Panc1 (cell line): ENCODE data around the gene KIF17. TPM values are rescaled to one million over a fixed set of nuclear protein-coding genes. Genes with fewer than 3 reads are reported as not detected.

Source experiments
- ATAC-seq: fragments of 200-7000 bp; cut with Tn5 transposase; 2 replicates; pipeline ENCODE4 v1.9.1; 2020; ENCODE audit warnings: mild to moderate bottlenecking, moderate library complexity
- BruUV-seq: library from RNA; stranded (reverse); fragments of 400-500 nt; replicated peaks from 2 replicates; lab custom pipeline; 2021; lab: Mats Ljungman, UMichigan
- CTCF ChIA-PET: fragments of 300-600 bp; sonication (Branson Sonifier 250); formaldehyde crosslinking; loops from one replicate; lab custom pipeline; 2022; ENCODE audit warnings: antibody characterized with exemption; lab: Charles Lee
- POLR2A ChIA-PET: fragments of 300-600 bp; sonication (Branson Sonifier 250); formaldehyde crosslinking; loops from one replicate; lab custom pipeline; 2022; ENCODE audit warnings: antibody characterized with exemption; lab: Charles Lee
- DNase-seq: peaks from one replicate; pipeline ENCODE4 v3.0.0-alpha.2; 2010; ENCODE audit warnings: low read depth, low spot score
- H3K27ac ChIP-seq: 2 replicates; pipeline ENCODE4 v1.5.1; 2011; ENCODE audit warnings: mild to moderate bottlenecking, low read length, inconsistent platforms
- H3K27me3 ChIP-seq: fragments of 200-500 bp; sonication (Bioruptor generic); 2 replicates; pipeline ENCODE4 v1.6.0; 2014; ENCODE audit warnings: low read length, inconsistent platforms; ENCODE audit not compliant: control insufficient read depth, insufficient read depth
- H3K36me3 ChIP-seq: fragments of 200-500 bp; sonication (Bioruptor generic); 2 replicates; pipeline ENCODE4 v1.5.1; 2014; ENCODE audit warnings: inconsistent platforms, mild to moderate bottlenecking, low read length, moderate library complexity; ENCODE audit not compliant: control insufficient read depth, insufficient read depth
- H3K4me1 ChIP-seq: 2 replicates; pipeline ENCODE4 v1.5.1; 2011; ENCODE audit warnings: inconsistent platforms, mild to moderate bottlenecking, low read length, moderate library complexity; ENCODE audit not compliant: control insufficient read depth, insufficient read depth
- H3K4me3 ChIP-seq, 2 experiments: 2 replicates each; pipeline ENCODE4 v1.5.1; 2011 to 2012; ENCODE audit warnings: low read depth in 2 of 2, low read length in 2 of 2, mild to moderate bottlenecking in 2 of 2, inconsistent platforms in 1 of 2, moderate library complexity in 1 of 2
- H3K9me3 ChIP-seq: fragments of 200-500 bp; sonication (Bioruptor generic); 2 replicates; pipeline ENCODE4 v1.5.1; 2014; ENCODE audit warnings: low read depth, mild to moderate bottlenecking, inconsistent platforms, low read length, moderate library complexity; ENCODE audit not compliant: control insufficient read depth, insufficient read depth
- CTCF ChIP-seq: fragments of 450-650 bp; IDR thresholded peaks from 2 replicates; pipeline ENCODE4 v1.5.1; 2017; ENCODE audit warnings: mild to moderate bottlenecking
- POLR2AphosphoS5 ChIP-seq: IDR thresholded peaks from 2 replicates; pipeline ENCODE4 v1.6.1; 2012; ENCODE audit warnings: mild to moderate bottlenecking, low read depth, low read length, moderate library complexity
- REST ChIP-seq, 2 experiments: IDR thresholded peaks; 2 replicates each; pipeline ENCODE4 v1.6.1; 2011 to 2012; ENCODE audit warnings: low read depth in 2 of 2, control low read depth in 1 of 2, low read length in 1 of 2, mild to moderate bottlenecking in 1 of 2, moderate library complexity in 1 of 2; ENCODE audit not compliant: insufficient read depth in 1 of 2
- SIN3A ChIP-seq: IDR thresholded peaks from 2 replicates; pipeline ENCODE4 v1.6.1; 2012; ENCODE audit warnings: low read depth, mild to moderate bottlenecking, low read length, moderate library complexity, borderline replicate concordance; ENCODE audit not compliant: insufficient read depth
- TCF7L2 ChIP-seq: IDR thresholded peaks from 2 replicates; pipeline ENCODE4 v1.6.1; 2011; ENCODE audit warnings: mild to moderate bottlenecking, low read depth, low read length, inconsistent platforms
- in situ Hi-C: cut with HindIII; loops from 2 replicates; pipeline ENCODE4 v1.10.0; 2016; ENCODE audit warnings: low sequenced_read_pairs, low pct_unique_long_range_greater_than_20kb
- intact Hi-C: fragments of 100-400 bp; cut with micrococcal nuclease; formaldehyde crosslinking; loops from one replicate; pipeline ENCODE4 v1.10.0; 2022; ENCODE audit not compliant: unreplicated experiment
- total RNA-seq: library from RNA; stranded (reverse); gene quantifications from one replicate; pipeline ENCODE4 v1.2.1, GENCODE V29; 2021; ENCODE audit not compliant: unreplicated experiment

The KIF17 gene
- total RNA-seq, 1 experiment from 2014 or later = 3.9 TPM

- TF ChIP-seq POLR2AphosphoS5 (no peak), CTCF (no peak), REST (IDR thresholded peaks at IDR 0.05; ENCODE audit: insufficient read depth in 1 of 2, low read depth in 2 of 2, low read length in 1 of 2) (no peak), SIN3A (no peak), TCF7L2 (no peak)
- no TSS peak for BruUV-seq
- H3K27ac ChIP-seq = no peak overlapping the region
- no peaks in the 10 kb centered on the region for H3K36me3 ChIP-seq
- H3K4me1 ChIP-seq = peaks cover 10% of the 10 kb centered on the region
- ChIA-PET CTCF (no interaction called here), POLR2A (no interaction called here)
- DNase-seq (no peak), ATAC-seq (peak; percentile 42; the same call in 1 of the 2 replicates)
- no peaks in the 10 kb centered on the region for H3K27me3 ChIP-seq
- in situ Hi-C loops = no loop called here
- no peak overlapping the region for H3K4me3 ChIP-seq
- intact Hi-C loops = no loop called here
- H3K9me3 ChIP-seq = no peaks in the 10 kb centered on the region
These were observed 6.3 kb downstream of the KIF17 start for GRCh38 chr1:20711285-20712214.

- Histone ChIP-seq H3K27ac (no peak overlapping the region), H3K9me3 (no peaks in the 10 kb centered on the region), H3K4me3 (no peak overlapping the region), H3K4me1 (peaks cover 10% of the 10 kb centered on the region), H3K36me3 (no peaks in the 10 kb centered on the region), H3K27me3 (no peaks in the 10 kb centered on the region)
- no peak for ATAC-seq
- no peak for DNase-seq
- ChIA-PET POLR2A (no interaction called here), CTCF (no interaction called here)
- TF ChIP-seq REST (IDR thresholded peaks at IDR 0.05; ENCODE audit: insufficient read depth in 1 of 2, low read depth in 2 of 2, low read length in 1 of 2) (no peak), POLR2AphosphoS5 (no peak), SIN3A (no peak), CTCF (no peak), TCF7L2 (no peak)
- no TSS peak for BruUV-seq
- intact Hi-C loops = no loop called here
- in situ Hi-C loops = no loop called here
These were observed 7.1 kb downstream of the KIF17 start for GRCh38 chr1:20710469-20711284.
